Activated CD4-positive, alpha-beta T cell treated with anti-CD3 and anti-CD28 coated beads, Interleukin-2, amount 50 U/mL, for 48 hours (primary cell): Measurements from ENCODE around the gene PYHIN1.
A peak's percentile ranks its signal among the peaks of the same experiment; 100 is the strongest.
"Not testable (repeated sequence)": the region's sequence is repeated elsewhere in the genome, so short reads cannot be mapped to it uniquely, and the experiment has no call there.

Source experiments
- DNase-seq, 2 experiments: peaks; one replicate each; pipeline ENCODE4 v3.0.0-alpha.2; 2020

Gene PYHIN1

GRCh38 chr1:158984386-158984785 is 53.0 kb downstream of the PYHIN1 start:
- DNase-seq = no peak

- DNase-seq = no peak
Observed at GRCh38 chr1:158989424-158989823, 58.1 kb downstream of the PYHIN1 start.

- DNase-seq = no peak
Observed at GRCh38 chr1:158992787-158993312, 61.5 kb downstream of the PYHIN1 start.

GRCh38 chr1:158996998-158997397 is 65.6 kb downstream of the PYHIN1 start:
- no peak for DNase-seq

- no peak for DNase-seq
Observed at GRCh38 chr1:158998037-158998780, 66.9 kb downstream of the PYHIN1 start.

- DNase-seq = no peak
Observed at GRCh38 chr1:158998781-158999161, 67.4 kb downstream of the PYHIN1 start.

- DNase-seq = no peak
Observed at GRCh38 chr1:158999316-159000069, 68.1 kb downstream of the PYHIN1 start.

- DNase-seq = no peak
Observed at GRCh38 chr1:159000070-159000409, 68.7 kb downstream of the PYHIN1 start.

GRCh38 chr1:159000625-159001024 is 69.3 kb downstream of the PYHIN1 start:
- no peak for DNase-seq

GRCh38 chr1:159005161-159005560 is 73.8 kb downstream of the PYHIN1 start:
- no peak for DNase-seq

GRCh38 chr1:159005676-159006075 is 74.3 kb downstream of the PYHIN1 start:
- DNase-seq = no peak

- not testable (repeated sequence) for DNase-seq
Observed at GRCh38 chr1:159006210-159006807, 75.0 kb downstream of the PYHIN1 start.

GRCh38 chr1:159007726-159008125 is 76.4 kb downstream of the PYHIN1 start:
- no peak for DNase-seq

- DNase-seq = peak; percentile 48 to 70
Observed at GRCh38 chr1:159008744-159009188, 77.4 kb downstream of the PYHIN1 start.

GRCh38 chr1:159009287-159009686 is 77.9 kb downstream of the PYHIN1 start:
- no peak for DNase-seq

GRCh38 chr1:159009704-159010361 is 78.5 kb downstream of the PYHIN1 start, which contains the start of gene IFI16:
TSS of gene IFI16 (plus strand) at chr1:159009907. CDS start at chr1:159014681, 4,774 bp downstream.
- peak; percentile 43 to 59 for DNase-seq

- no peak for DNase-seq
Observed at GRCh38 chr1:159010391-159010790, 79.0 kb downstream of the PYHIN1 start.

GRCh38 chr1:159011001-159011400 is 79.6 kb downstream of the PYHIN1 start:
- peak; percentile 30 to 44 for DNase-seq

GRCh38 chr1:159011751-159012150 is 80.4 kb downstream of the PYHIN1 start:
- no peak for DNase-seq

GRCh38 chr1:159012495-159012894 is 81.1 kb downstream of the PYHIN1 start:
- DNase-seq = peak; percentile 62 to 73

- peak in 1 of 2 experiments; percentile 35 for DNase-seq
Observed at GRCh38 chr1:159014003-159014571, 82.7 kb downstream of the PYHIN1 start.

GRCh38 chr1:159014851-159015250 is 83.5 kb downstream of the PYHIN1 start:
- DNase-seq = peak; percentile 29
